Suprapubic skin (tissue), 4 donors: Measurements from ENCODE around the gene CPNE7.

ENCODE experiments used
- CTCF ChIP-seq, 2 donors: fragments of 200-600 bp in 1 of 2; fragments of 450-650 bp in 1 of 2; sonication (generic) in 1 of 2; IDR thresholded peaks; one replicate each; pipeline ENCODE4 v1.5.1; 2016 to 2019; ENCODE audit warnings: antibody characterized with exemption in 2 of 2, mild to moderate bottlenecking in 1 of 2, moderate library complexity in 1 of 2
- POLR2A ChIP-seq, 2 donors: fragments of 450-650 bp; IDR thresholded peaks; one replicate each; pipeline ENCODE4 v1.6.1; 2017; ENCODE audit warnings: antibody characterized with exemption in 2 of 2, mild to moderate bottlenecking in 2 of 2, moderate library complexity in 2 of 2
- POLR2AphosphoS5 ChIP-seq, 3 donors: sonication (generic); formaldehyde crosslinking; IDR thresholded peaks; one replicate each; pipeline ENCODE4 v1.6.1; 2017; ENCODE audit warnings: antibody characterized with exemption in 3 of 3

- TF ChIP-seq CTCF (IDR thresholded peaks at IDR 0.05): no peak
- TF ChIP-seq POLR2AphosphoS5 (IDR thresholded peaks at IDR 0.05): no peak
- TF ChIP-seq POLR2A (IDR thresholded peaks at IDR 0.05): no peak
These were observed 22.6 kb upstream of the CPNE7 start for GRCh38 chr16:89552913-89553312.
